ENCODE results near the gene PPFIA4.

PPFIA4 gene

DNA sequence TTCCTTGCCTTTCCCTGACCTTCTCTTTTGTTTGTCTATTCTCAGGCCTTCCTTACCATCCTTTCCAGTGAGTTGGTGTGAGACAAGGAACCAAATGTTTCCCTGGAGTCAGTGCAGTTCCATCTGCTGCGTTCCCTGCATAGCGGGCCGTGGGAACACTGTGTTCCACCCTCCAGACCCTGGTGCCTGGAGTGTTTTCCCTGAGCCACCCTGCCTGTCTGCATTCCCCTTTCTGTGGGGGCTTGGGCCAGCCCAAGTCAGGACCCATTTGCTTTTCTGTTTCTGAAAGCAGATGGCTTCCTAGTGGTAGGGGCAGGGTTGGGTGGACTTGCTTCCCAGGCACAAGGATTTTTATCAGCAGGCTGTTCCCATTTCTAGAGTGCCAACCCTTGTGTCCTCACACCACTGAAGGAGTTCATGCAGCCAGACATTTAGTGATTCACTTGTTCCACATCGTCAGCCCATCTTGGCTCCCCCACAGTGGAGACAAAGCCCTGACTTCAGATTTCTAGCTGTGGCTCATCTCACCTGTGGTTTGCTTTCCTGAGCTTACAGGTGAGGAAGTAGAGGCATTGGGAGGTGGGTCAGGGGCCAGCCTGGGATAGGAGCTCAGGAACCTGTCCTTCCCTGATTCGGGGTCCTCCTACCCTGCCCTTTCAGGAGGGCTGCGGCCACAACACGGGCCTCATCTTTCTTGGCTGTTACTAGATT lies 73.7 kb downstream of the PPFIA4 start:
- no peak for DNase-seq (ENCODE audit: low read depth in 3 of 3)

DNA sequence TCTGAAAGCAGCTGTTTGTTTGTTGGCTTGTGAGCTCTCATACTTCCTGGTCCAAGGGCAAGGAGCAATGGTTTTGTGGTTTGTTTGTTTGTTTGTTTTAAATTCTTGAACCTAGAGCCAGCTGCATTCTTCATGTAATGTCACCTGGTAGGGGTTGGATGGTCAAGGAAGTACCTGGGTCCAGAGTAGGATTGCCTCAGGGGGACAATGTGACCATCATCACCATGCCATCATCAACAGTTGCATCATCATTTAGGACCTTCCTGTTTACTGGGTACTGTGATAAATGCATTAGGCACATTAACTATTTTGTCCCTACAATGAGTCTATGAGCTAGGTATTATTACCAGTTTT lies 74.2 kb downstream of the PPFIA4 start:
- no peak for DNase-seq (ENCODE audit: low read depth in 3 of 3)

DNA sequence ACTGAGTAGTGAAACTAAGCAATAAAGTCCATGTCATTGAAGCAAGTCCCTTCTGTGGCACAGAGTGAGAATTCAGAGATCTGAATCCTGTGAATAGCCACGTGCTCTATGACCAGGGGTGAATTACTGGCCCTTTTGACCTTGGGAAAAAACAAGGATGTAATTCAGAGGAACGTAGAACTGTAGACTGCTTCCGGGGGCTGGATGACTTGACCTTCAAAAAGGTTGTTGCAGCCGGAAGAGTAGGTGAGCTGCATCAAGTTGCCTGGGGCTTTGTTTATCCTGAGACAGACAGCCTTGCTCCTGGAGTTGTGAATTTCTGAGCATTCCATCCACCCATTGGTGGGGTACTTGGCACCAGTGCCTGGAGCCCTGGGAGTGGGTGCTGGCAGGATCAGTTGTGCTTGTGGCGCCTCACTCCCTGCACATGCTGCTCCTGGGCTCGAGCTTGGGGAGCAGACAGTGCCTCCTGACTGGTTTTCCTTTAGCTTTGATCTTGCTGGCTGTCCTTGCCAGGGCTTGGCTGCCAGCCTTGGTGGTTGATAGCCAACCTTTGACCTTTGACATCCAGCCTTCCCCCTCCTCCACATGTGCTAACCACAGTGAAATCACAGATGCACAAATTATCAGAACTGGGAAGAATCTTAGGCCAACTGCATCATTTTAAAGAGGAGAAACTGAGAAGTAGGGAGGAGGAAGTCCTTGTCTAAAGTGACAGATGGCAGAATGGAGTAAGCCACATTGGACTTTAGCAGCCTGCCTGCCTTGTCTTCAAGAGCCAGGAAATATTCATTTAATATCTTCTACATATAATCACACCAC lies 75.7 kb downstream of the PPFIA4 start:
- no peak for DNase-seq (ENCODE audit: low read depth in 3 of 3)

DNA sequence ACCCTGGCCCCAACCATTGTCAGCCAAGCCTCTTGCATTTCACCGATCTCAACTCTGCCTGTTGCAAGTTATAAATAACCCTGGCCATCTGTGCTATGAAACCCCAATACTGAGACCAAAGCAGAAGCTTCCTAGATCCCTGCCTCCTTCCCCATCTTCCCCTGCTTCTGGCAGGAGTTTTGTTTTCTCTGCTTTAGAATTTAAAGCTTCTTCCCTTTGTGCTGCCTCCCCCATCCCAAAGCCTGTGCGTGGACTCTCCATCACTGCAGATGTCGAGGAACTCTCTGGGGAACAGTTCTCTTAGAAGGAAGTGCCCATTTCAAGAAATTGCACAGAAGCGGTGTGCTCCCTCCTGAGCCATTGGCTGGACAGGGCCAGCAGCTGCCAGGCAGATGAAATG lies 76.9 kb downstream of the PPFIA4 start:
- no peak for DNase-seq (ENCODE audit: low read depth in 3 of 3)

DNA sequence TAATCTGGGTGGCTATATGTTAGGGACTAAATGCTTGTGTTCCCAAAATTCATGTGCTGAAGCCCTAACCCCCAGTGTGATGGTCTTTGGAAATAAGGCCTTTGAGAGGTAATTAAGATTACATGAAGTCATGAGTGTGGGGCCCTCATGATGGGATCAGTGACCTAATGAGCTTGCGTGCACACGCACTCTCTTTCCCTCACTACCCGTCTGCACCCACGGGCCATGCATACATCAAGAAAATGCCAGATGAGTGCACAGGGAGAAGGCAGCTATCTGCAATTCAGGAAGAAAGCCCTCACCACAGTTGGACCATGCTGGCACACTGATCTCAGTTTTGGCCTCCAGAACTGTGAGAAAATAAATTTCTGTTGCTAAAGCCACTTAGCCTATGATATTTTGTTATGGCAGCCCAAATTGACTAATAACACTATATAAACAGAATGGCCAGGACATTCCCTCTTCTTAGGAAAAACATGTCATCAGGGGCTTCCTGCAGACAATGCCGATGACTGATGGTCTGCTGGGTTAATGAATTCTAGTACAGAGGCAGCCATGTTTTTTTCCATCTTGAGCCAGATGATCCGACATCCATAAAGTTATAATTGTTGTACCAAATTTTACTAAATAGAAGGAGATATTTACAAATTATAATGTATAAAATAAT lies 77.7 kb downstream of the PPFIA4 start:
- no peak for DNase-seq (ENCODE audit: low read depth in 3 of 3)

DNA sequence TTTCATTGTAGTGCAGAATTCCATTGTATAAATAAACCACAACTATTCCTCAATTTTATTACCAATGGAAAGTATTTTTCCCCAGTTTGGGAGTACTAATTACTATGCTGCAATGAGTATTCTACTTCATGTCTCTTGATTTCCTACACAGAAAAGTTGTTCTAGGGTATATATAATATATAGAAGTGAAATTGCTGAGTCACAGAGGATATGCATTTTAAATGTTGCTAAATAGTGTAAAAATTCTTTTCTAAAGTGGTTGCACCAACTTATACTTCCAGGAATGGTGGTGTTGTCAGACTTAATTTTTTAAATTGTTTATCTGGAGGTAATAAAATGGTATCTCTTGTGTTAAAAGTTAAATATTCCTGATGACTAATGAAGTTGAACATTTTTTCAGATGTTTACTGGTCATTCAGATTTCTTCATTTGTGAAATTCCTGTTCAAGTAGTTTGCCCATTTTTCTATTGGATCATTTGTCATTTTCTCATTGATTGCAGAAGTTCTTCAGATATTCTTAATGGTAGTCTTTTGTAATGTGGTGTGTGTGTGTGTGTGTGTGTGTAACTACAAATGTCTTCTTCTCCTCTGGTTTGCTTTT lies 78.6 kb downstream of the PPFIA4 start:
- DNase-seq (ENCODE audit: low read depth in 3 of 3), result no peak

DNA sequence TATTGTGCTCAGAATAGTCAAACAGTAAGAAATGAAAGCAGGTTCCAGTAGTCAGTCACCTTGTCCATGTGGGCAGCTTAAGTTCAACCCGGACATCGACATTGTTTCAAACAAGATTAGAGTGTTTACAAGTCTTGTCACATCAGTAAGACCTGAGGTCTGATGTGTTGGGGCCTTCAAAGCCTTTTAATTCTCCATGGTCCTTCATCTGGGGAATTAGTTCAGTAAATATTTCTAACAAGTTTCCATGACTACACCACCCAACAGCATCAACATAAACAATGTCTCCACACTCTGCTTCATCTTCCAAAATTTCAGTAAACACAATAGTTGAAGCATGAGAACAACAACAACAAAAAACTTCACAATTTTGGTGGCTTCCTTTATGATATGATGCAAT lies 86.2 kb downstream of the PPFIA4 start:
- no peak for DNase-seq (ENCODE audit: low read depth in 3 of 3)

DNA sequence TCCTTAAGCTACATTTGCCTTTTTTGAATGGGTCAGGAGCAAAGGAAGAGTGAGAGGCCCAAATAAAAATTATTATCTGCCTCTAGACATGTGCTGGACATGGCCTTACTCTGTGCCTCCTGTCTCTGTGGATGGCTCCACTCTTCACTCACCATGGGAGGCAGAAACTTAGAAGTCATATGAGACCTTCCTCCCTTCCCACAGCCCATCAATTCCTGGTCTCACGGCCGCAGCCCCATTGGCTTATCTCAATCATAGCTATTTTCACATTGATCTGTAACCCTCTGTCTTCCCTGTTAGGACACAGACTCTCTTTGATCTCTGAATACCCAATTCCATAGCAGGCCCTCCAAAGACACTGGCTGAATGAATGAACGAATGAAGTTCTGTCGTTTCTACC lies 87.0 kb downstream of the PPFIA4 start:
- DNase-seq (ENCODE audit: low read depth in 3 of 3), result no peak

DNA sequence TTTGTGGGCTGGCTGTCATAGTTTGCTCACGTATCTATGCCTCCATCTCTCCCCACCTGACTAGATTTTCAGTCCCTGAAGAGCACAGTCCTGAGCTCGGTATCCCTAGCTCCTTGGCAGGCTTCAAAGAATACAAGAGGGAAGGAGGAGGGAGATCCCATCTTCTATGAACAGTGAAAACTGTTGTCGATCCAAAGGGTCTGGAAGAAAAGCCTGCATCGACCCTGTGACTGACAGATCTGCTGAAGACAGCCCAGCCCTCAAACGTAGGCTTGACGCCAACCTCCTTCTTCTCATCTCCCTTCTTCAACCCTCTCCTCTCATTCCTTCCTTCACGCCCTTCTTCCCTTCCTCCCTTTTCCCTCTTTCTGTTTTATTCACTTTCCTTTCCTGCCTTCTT lies 87.9 kb downstream of the PPFIA4 start:
- no peak for DNase-seq (ENCODE audit: low read depth in 3 of 3)

DNA sequence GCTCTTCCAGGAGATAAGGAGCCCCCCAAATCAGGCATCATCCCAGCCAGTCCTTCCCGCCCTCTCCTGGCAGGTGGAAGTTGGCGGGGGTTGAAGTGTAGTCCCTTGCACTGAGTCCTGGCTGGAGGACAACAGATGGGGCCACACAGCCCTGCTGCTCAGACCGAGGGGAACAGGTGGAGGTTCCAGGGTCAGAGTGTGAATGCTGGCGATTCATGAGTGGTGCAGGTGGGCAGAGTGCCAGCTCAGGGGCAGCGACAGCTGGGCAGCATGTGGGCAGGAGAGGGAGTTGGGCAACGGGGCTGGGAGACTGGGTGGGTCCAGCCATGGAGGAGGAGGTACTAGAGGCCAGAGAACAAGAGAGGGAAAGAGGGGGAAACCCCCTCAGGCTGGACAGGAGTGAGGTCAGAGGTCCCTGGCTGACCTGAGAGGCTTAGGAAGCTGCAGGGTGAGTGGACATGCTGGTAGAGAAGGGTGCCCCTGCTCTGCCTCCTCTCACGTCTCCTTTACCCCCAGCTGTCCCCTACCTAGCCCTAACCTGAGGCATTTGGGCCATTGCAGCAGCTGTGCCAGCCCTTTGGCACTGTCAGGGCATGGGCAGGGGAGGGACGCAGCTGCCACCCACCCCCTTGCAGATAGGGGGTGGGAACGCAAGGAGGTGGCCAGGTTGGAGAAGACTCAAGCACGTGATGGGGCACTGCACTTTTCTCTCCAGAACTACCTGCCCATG lies 90.0 kb downstream of the PPFIA4 start:
- DNase-seq (ENCODE audit: low read depth in 3 of 3), result no peak

DNA sequence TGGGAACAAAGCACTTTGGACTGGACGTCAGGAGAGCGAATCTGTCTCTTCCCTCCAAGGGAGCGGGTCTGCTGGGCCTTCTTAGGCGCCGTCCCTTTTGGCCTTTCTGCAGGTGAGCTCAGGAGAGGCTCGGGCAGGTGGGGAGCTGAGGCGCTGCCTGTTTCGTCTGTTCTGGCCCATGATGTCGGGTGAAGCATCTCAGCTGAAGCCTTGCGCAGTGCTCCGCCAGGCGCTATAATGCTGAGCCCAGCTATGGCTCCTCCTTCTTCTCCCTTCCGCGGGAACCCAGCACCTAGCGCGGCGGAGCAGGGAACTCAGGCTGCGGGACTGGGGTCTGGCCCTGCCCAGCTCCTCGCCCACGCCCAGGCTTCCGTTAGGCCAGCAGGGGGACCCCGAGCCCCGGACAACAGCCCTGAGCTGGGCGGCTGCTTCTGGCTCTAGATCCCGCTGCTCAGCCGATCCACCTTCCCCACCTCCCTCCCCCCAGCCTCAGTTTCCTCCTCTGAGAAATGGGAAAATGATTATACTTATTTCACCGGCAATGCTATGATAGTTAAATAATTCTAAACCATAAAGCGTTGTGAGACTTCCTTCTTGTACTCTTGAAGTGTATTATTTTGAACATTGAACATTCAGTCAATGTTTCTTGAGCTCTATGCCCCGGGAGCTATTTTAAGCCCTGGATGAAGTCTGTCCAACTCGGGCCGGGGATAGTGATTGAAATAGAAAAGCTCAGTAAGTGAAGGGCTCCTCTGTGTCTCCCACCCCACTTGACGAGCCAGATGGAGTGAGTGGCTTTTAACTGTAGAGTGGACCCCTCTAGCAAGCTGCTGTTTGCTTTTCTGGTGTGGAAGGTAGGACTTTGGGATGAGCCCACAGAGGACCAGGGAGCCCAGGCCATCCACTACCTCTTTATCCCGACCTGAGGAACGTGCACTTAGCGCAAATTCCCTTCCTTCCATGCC lies 91.6 kb downstream of the PPFIA4 start:
- peak in 2 of 3 donors; percentile 9 to 28 for DNase-seq (ENCODE audit: low read depth in 3 of 3)

DNA sequence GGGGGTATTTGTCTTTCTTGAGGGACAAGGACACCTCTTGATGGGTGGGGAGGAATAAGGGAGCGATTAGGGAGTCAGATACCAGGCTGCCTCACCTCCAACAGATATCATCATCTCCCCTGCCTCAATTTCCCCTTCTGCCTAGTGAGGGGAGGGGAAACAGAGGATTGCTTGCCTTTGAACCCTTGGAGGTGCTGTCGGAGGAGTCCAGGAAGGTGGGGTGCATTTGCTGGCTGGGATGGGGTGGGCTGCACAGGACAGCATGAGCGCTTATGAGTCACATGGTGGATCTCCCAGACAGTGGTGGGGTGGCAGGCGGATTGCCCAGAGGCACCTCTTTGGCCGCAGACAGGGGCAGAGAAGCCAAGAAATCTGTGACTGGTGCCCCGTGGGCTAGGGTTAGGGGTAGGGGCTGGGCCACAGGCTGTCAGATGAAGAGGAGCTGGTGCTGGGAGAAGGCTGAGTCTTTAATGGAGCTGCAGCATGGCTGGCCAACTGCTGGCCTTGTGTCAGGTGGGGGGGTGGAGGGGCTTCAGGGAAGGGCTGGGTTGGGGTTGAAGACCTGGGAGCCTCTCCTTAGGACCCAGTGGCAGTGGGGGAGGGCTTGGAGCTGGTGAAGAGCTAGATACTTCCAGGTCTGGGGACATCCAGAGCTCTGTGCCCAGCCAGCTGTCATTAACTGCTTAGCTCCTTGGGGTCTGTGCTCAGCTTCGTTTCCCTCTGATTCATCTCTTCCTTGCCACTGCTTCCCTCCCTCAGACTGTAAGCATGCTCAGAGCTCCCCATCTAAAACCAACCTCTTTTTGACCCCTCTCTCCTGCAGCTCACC lies 94.2 kb downstream of the PPFIA4 start:
- DNase-seq (ENCODE audit: low read depth in 3 of 3), result no peak

DNA sequence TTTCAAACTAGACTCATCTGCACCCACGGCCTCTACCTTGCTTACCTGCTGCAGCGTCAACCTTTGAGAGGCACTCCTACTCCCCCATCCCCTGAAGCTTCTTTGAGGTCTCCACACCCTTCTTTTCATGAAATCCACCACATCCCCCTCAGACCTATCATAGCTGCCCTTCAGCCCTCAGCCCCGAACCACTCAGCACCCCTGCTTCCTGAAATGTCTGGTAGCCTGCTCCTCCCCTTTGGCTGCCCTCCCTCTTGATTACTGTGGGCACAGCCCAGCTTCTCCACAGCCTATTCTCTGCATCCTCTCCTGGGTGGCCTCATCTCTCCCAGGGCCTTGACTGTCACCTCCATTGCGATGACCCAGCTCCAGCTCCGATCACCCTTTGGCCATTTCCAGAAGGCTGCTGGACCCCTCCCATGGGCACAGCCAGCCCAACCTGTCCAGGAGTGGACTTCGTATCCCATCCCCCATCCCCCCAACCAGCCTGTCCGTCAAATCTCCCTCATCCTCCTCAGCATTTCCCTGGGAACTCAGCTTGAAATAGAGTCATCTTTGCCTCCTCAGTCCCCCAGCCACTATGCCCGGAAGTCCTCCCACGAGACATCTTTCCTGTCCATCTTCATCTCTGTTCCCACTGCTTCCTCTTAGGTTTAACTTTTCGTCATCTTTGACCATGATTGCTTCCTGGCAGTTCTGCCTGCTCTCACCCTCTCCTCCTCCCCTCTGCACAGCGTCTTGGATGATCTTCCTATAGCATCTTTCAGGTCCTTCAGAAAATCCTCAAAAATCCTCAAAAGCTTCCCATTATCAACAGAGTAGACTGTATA lies 95.1 kb downstream of the PPFIA4 start:
- no peak for DNase-seq (ENCODE audit: low read depth in 3 of 3)

DNA sequence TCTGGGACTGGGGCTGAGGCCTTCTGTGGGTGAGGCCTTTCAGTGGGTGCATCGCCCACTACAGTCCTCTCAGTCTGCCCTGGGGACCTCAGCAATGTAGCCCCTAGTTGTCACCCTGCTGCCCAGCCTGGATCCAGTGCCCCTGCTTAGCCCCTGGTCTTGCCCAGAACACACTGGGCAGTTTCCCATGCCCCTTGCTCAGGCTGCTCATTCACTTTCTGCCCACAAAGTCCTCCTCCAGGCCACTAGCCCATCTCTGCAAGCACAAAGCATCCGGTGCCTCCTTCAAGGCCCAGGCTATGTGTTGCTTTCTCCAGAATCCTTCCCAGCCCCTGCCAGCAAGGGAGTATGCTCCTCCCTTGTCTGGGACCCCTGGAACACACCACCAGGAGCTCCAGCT lies 95.9 kb downstream of the PPFIA4 start:
- DNase-seq (ENCODE audit: low read depth in 3 of 3), result no peak

DNA sequence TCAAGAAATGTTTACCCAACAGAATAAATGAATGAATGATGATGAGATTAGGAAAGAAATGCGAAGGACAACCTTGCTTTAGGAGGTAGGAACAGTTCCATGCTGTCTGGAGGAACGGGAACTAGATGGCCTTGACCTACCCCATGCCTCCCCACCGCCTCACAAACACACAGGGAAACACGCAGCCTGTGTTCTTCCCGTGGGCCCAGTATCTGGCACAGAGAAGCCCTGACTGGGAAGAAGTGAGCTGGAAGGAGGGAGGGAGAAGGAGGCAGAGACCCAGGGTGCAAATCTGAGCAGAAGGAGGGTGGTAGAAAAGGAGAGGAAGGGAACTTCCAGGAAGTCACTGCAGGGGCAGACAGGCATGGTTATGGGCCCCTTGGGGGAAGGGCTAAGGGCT lies 97.7 kb downstream of the PPFIA4 start:
- DNase-seq (ENCODE audit: low read depth in 3 of 3), result no peak

DNA sequence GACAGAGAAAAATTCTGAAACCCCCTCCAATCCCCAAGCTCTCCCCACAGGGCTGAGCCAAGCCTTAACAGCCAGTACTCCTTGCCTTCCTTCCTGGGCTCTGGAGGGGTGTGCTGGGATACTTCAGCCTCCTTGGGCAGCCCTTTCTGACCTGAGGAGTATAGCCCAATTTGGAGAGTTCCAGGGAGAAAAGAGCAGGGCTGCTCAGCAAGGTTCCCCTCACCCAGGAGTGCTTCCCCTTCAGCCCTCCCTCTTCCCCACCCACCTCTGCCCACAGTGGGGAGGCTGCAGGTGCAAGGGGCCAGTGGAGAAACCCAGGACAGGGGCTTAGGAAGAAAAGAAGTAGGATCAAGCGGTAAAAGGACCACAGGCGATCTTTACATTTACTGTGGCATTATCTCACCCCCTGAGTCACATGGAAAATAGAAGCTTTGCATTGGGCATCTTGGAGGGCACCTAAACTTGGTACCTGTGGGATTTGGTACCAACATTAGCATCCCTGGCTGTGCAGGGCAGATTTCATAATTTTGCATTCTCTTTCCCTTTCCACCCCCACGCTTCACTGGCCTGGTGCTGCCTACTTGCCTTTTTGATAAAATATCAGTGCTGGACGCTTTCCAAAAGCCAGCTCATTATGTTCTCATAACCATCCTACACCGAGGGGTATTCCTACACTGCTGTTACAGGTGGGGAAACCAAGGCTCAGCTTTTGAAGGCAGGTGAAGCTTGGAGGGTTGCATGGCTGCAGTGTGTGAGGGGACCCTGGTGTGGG lies 98.4 kb downstream of the PPFIA4 start:
- no peak for DNase-seq (ENCODE audit: low read depth in 3 of 3)

DNA sequence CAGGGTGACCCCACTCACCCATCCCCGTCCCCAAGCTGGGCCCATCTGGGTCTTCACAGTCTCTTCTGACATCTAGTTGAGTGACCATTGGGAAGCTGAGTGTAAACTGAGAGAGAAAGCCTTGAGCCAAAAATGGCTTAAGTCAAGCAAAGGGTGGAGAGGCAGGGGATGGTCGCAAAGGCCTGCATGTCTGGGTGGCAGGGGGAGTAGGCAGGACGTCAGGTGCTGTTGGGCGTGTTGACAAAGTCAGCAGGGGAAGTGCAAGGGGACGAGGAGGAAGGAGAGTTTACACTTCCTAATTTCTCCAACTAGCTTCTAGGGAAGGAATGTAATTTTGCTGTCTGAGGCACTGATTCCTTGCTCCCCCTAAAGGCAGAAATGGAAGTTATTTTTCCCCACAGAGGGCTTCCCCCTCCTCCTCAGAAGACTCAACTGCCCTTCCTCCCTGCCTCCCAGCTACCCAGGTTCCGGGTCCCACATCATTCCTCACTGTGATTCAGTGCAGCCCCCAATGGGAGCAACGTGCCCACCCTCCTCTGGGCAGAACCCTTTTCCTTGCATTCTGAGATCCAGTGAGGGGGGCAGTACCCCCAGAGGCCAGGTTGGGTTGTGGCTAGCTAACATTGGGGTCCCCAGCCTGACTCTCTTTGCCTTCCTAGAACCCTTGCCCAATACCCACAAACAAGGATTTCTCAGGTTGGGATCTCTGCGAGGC lies 100.0 kb downstream of the PPFIA4 start:
- no peak for DNase-seq (ENCODE audit: low read depth in 3 of 3)

Data from stimulated activated CD4-positive, alpha-beta T cell treated with anti-CD3 and anti-CD28 coated beads, TNF-alpha, amount 100 ng/mL, for 48 hours (primary cell).